IPS DF 4.7 (cell line): Measurements from ENCODE around the gene NEU4.
"Not testable (repeated sequence)": the region's sequence is repeated elsewhere in the genome, so short reads cannot be mapped to it uniquely, and the experiment has no call there.

Experiments
- DNase-seq: peaks from one replicate; pipeline ENCODE4 v3.0.0-alpha.2; 2013; ENCODE audit warnings: low spot score; ENCODE audit errors: extremely low read depth

Gene NEU4

DNA sequence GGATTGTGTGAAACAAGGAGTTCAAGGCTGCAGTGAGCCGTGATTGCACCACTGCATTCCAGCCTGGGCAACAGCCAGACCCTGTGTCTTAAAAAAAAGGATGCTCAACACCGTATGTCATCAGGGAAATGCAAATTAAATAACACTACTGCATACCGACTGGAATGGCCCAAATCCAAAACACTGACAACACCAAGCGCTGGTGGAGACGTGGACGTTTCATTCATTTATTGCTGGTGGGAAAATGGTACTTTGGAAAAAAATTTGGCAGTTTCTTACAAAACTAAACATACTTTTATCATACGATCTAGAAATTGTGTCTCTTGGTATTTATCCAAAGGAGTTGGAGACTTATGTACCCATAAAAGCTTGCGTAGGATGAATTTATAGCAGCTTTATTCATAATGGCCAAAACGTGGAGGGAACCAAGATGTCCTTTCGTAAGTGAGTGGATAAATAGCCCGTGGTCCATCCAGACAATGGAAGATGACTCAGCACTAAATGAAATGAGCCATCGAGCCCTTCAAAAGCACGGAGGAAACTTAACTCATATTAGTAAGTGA is 24.2 kb downstream of the NEU4 start:
- DNase-seq, result no peak

DNA sequence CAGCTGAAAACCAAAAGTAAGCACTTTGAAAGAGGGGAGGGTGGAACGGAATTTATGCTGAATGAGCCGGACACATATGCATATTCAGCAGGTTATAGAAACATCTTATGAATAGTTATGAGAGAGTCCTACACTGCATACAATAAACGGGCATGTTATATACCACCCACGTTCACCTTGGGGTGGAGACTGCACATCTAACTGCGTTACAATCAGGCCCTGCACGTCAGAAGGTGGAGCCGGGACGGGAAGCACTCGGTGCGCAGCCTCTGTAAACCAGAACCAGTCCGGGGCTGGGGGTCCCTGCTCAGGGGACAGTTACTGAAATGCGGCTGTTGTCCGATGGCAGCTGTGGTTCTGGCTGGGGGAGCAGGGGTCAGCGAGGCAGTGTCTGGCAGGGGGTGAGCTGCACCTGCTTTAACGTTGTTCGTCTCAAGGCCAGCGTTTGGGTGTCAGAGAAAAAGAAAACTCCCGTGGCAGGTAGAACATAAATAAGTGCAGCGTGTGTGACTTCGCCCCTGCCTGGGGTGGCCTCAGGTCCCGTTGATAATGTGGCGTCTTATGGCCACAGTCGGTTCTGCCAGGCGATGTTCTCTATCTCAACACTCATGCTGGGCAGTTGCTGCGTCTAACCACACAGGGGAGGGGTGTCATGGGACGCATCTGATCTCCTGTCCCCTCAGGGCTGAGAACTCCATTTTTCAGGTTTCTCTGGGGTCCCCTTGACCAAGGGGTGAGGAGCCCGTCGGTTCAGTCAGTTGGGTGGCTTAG is 24.9 kb downstream of the NEU4 start:
- not testable (repeated sequence) for DNase-seq

DNA sequence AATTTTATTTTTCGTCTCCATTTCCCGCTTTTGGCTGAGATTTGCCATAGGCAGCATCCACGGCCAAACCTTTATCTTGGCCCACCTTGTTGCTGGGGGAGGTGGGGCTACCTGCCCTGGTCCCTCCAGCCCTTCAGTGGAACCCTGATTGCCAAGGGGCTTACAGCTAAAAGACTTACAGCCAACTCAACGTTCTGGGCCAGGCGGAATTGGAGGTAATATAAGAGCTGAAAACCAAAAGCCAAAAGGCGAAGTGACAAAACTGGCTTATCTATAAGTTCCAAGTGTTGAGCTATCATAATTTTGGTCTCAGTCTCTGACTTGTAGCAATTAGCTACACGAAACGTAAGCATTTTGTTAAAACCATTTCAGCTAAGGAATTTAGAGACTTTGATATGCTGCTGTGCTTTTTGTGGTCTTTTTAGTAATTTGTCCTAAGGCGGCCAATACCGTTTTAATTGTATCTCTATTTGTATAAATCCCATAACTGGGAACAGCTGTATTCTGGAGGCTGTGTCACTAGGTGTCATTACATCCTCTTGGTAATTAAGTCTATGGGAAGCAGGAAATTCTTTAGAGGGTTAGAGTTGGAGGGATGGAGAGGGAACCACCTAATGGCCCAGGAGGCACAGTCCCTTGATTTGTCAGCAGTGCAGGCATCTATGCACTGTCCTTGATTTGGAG is 25.7 kb downstream of the NEU4 start:
- DNase-seq, result no peak

DNA sequence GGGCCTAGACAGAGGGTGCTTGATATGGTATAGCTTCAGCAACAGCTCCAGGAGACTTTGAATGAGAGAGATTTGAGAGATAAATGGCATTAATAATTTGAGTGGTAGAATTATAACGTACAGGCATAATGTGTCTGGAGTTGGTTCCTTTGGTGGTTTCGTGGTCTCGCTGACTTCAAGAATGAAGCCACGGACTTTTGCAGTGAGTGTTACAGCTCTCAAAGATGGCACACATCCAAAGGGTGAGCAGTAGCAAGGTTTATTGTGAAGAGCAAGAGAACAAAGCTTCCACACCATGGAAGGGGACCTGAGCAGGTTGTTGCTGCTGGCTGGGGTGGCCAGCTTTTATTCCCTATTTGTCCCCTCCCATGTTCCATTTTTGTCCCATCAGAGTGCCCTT is 26.6 kb downstream of the NEU4 start:
- no peak for DNase-seq

- DNase-seq, result no peak
Measured at GRCh38 chr2:241836292-241836691, 27.3 kb downstream of the NEU4 start.

DNA sequence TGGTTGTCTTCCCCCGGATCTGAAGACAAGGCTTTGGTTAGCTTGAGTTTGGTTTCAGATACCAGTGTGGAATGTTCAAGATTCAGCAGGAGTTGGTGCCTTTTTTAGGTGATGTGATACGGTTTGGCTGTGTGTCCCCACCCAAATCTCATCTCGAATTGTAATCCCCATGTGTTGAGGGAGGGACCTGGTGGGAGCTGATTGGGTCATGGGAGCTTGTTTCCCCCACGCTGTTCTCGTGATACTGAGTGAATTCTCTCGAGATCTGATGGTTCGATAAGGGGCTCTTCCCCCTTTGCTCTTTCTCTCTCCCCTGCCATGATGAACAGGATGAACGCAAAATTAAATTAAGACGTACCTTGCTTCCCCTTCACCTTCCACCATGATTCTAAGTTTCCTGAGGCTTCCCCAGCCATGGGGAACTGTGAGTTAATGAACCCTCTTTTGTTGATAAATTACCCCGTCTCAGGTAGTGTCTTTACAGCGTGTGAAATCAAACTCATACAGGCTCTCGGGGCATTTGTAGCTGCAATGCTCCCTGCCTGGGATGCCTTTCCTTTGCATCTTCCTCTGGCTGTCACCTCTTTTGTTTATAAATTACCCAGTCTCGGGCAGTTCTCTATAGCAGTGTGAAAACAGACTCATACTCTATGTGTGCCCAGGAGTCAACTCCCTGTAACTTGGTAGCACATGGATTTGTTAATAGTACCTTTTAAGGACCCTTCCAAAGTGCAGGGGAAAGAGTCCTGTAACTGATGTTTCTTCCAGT is 28.4 kb downstream of the NEU4 start:
- no peak for DNase-seq

- DNase-seq, result no peak
Measured at GRCh38 chr2:241841181-241842066, 32.4 kb downstream of the NEU4 start.

DNA sequence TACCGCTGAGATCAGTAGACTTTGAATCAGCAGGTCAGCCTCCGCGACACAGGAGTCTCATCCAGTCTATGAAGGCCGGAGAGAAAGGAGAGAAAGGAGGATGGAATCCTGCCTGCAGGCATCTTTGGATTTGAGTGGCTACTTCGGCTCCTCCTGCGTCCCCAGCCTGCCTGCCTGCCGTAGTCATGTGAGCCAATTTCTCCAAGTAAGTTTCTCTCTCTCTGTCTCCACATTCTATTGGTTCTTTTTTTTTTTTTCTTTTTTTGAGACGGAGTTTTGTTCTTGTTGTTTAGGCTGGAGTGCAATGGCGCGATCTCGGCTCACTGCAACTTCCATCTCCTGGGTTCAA is 33.0 kb downstream of the NEU4 start:
- no peak for DNase-seq

DNA sequence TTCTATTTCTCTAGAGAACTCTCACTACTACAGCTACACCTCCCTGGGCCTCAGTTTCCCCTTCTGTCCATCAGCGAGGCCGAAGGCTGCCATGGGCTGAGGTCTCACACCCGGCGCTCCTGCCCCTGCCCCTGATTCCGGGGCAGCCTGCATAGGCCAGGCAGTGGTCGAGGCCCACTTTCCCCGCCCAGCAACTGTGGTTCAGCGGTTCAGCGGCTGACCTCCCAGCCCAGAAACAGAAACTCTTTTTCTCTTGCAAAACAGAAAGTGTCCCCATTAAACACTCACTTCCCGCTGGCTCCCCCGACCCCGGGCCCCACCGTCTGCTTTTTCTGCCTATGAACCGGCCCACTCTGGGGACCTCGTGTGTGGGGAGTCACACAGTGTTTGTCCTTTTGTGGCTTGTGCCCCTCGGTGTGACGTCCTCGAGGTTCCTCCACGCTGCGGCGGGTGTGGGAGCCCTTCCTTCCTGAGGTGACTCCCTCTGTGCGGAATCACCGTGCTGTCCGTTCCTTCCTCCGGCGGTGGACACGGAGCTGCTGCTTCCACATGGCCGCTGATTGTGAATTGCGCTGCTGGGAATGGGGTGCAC is 33.7 kb downstream of the NEU4 start:
- no peak for DNase-seq

DNA sequence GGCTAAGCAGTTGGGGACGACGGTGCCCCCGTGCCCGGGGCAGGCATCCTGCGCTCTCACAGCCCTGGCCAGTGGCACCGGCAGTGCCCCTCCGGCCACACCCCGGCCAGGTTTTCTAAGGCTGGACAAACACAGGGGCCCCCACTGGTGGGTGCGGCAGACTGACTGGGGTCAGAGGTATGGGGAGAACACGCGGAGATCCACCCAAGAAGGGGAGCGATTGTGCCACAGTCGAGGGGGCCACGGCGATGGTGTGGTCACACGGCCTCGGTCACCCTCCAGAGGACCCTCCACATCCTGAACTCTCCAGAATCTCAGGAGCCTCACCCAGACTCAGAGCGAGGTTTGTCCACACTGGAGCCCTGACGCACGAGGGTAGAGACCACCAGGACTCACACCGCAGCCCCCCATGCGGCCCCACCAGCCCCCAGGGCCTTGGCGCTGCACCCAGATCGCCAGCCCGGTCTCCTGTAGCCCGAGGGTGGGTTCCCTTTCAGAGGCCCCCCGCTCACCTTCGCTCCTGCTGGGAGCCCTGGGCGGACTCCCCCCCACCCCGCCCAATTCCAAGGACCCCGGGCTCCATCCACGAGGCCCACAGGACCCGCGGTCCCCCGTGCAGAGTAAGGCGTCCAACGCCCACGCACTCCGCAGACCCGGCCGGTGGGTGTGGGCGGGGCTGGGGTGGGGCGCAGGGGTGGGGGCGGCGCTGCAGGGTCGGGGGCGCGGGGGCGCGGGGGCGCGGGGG is 34.5 kb downstream of the NEU4 start:
- DNase-seq, result no peak

GRCh38 chr2:241844066-241844728 is 35.2 kb downstream of the NEU4 start:
- no peak for DNase-seq

DNA sequence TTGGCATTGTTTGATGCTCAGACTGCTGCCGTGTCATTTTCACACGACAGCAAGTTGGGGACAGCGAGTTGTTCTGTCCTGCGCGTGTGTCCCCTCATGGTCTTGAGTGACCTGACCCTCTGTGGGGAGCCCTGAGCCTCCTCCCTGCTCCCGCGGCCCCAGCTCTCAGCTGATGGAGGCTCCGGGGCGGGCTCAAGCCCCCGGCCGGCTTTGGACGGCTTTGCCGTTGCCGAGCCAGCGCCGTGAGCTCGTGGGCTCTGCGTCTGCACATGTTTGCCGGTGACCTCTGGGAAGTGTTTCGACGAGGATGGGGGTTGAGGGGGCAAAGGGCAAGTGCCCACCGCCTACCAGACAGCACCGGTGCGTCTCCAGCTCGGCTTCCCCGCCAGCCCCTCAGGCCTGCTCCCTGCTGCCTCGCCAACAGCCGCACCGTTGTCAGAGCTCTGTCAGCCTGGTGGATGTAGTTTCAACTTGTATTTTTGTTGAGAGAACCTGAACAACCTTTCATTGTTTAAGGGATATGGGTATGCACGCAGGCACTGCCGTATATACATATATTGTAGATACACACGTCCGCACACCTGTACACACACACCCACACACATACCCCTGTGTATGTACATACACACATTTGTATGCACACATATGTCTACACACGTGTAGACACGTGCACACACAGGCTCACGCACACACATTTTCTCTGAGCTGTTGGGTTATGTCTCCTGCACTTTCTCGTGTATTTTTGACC is 36.0 kb downstream of the NEU4 start:
- no peak for DNase-seq

DNA sequence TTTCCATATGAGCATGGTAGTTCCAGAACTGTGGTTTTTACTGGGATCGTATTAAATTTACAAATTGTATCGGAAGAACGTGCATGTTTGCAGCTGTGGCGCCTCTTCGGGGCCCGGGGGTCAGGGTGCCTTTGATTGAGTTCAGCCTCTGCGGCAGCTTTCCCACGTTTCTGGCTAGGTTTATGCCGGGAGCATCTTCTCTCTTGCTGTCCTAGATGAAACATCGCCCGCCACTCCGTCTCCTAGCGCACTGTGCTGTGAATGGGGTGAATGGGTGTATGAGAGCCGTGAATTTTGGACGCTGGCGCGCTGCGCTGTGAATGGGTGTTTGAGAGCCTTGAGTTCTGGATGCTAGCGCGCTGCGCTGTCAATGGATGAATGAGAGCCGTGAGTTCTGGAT is 37.4 kb downstream of the NEU4 start:
- DNase-seq, result no peak

DNA sequence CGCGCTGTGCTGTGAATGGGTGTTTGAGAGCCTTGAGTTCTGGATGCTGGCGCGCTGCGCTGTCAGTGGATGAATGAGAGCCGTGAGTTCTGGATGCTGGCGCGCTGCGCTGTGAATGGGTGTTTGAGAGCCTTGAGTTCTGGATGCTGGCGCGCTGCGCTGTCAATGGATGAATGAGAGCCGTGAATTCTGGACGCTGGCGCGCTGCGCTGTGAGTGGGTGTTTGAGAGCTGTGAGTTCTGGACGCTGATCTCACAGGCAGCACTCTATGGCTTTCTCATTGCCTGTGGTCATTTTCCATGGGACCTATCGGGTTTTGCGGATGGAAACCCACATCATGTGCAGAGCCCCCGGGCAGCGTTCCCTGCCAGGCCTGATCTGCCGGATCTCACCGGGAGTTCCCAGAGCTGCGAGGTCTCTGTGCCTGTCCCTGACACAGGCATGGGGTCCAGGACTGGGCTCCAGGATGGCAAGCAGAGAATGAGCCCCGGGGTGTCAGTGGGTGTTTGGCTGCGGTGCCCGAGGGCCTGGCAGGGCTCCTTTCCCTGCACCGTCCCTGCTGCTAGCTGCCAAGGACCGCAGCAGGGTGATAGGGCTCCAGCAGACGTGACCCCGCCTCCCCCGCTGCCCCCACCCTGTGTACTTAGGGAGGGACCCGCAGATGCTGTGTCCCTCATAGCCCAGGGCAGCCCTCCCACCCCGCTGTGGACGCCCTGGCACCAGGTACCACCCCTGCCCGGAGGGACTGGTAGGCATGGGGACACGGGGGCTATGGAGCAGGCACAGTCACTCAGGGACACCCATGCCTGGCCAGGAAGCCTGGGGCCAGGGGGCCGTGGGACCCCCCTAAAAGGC is 40.0 kb downstream of the NEU4 start:
- DNase-seq, result no peak

- DNase-seq, result no peak
Measured at GRCh38 chr2:241849616-241850543, 40.9 kb downstream of the NEU4 start.

DNA sequence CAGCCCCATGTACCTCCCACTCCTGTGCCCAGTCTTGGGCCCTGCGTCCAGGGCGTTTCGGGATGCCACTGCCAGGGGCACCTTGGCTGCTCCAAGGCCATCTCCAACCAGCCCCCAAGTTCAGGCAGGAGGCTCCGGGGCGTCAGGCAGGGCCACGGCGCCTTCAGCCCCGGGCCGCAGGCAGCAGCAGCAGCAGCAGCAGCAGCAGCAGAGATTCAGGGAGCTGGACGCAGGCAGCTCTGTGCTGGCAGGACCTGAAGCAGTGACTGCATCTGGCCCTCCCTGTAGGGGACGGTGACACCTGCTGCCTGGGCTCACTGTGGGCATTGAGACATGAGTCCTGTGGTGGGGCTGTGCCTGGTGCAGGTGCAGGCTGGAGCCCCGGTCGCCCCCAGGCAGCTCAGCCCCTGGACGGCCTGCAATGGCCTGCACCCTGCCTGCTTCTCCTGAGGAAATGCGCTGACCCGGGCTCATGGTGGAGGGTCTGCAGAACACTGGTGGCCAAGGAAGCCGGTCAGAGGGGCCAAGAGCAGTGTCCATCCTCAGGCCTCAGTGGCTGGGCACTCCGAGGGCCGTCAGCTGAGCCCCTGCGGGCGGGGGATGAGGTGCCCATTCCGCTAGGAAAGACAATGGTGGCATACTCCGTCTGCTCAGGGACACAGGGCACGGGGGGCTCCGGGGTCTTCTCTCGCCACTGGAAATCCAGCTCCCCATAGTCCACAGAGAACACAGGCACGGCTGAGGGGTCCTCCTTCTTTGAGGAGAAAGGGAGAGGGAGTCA is 41.7 kb downstream of the NEU4 start:
- no peak for DNase-seq
